Measurements from ENCODE around the gene NADSYN1.

Gene NADSYN1

DNA sequence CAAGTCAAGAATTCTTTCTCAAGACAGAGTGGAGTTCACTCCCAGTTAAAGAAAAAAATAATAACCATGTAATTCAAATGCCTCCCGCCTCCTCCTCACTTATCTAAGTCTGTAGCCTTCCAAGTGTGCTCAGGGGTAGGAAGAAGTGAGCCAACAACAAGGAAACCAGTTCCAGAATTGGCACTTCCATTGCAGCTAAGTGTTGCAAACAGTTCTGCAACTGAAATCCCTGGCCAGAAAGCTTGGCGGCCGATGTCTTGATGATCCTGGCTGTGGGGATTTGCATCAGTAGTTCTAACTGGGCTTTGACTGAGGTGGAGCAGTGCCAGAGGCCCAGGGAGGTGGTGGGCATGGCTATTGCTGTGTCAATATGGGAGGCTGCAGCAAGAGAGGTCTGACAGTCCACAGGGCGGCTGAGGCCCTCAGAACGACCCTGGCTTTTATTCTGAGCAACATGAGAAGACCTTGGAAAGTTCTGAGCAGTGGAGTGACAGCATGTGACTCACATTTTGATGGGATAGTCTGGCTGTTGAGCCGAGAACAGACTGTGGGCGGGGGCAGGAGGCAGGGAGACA lies 24.1 kb upstream of the NADSYN1 start:
- TF ChIP-seq GATA2 (IDR thresholded peaks at IDR 0.05; ENCODE audit: low read depth, low read length) (no peak), GATA3 (IDR thresholded peaks at IDR 0.05; ENCODE audit: low read depth, low read length) (no peak)

DNA sequence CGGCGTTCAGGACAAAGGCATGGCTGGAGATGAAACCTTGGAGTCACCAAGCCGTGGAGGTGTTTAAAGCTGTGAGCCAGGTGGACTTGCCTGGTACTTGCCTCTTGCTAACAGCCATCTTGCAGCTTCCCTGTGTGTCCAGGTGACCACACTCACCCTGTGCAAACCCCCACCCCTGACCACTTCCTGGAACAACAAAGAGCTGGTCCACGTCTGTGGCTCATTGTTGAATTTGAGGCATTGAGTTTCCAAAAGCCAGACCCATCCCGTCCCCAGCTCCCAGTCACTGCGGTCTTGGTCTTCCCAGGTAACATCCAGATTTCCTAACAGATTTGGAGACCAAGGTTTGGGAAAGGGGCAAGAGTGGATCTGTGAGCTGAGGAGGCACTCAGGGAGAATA lies 23.3 kb upstream of the NADSYN1 start:
- TF ChIP-seq GATA3 (IDR thresholded peaks at IDR 0.05; ENCODE audit: low read depth, low read length): no peak
- no peak for TF ChIP-seq GATA2 (IDR thresholded peaks at IDR 0.05; ENCODE audit: low read depth, low read length)

DNA sequence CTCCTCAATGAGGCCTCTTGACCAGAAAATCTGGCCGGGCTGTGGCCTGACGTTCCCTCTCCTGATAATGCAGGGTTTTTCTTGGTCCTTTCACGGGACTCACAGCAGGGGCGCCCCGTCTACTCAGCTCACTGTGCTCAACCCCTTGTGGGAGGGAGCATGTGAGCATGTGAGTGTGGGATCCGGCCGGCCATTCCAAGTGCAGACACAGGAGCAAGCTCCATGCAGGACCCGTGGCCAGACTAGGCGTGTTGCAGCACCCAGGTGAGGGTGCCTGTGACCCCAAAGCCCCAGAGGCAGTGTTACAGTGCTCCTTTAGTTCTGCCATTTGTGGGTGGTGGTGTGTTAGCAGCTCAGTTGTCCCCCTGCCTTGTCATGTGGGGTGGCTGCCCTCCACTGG lies 22.8 kb upstream of the NADSYN1 start:
- TF ChIP-seq GATA2 (IDR thresholded peaks at IDR 0.05; ENCODE audit: low read depth, low read length): no peak
- no peak for TF ChIP-seq GATA3 (IDR thresholded peaks at IDR 0.05; ENCODE audit: low read depth, low read length)

DNA sequence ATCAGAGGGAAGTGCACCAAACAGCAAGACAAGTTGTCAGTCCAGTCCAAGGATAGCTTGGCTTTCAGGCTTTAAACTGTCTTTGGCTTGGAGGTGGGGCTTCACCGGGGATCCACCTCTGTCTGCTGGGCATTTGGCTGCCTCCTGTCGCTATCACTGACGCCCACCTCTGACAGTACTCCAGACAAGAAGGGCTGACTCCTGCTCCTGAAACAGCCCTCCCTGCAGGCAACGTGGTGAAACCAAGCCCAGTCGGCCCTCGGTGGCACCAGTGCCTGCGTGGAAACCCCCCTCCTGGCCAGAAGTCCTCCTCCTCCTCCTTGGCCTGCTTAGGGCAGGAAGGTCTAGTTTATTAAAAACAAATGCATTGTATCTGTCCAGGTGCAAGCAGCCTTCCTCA lies 21.7 kb upstream of the NADSYN1 start:
- TF ChIP-seq GATA2 (IDR thresholded peaks at IDR 0.05; ENCODE audit: low read depth, low read length): no peak
- TF ChIP-seq GATA3 (IDR thresholded peaks at IDR 0.05; ENCODE audit: low read depth, low read length): no peak

DNA sequence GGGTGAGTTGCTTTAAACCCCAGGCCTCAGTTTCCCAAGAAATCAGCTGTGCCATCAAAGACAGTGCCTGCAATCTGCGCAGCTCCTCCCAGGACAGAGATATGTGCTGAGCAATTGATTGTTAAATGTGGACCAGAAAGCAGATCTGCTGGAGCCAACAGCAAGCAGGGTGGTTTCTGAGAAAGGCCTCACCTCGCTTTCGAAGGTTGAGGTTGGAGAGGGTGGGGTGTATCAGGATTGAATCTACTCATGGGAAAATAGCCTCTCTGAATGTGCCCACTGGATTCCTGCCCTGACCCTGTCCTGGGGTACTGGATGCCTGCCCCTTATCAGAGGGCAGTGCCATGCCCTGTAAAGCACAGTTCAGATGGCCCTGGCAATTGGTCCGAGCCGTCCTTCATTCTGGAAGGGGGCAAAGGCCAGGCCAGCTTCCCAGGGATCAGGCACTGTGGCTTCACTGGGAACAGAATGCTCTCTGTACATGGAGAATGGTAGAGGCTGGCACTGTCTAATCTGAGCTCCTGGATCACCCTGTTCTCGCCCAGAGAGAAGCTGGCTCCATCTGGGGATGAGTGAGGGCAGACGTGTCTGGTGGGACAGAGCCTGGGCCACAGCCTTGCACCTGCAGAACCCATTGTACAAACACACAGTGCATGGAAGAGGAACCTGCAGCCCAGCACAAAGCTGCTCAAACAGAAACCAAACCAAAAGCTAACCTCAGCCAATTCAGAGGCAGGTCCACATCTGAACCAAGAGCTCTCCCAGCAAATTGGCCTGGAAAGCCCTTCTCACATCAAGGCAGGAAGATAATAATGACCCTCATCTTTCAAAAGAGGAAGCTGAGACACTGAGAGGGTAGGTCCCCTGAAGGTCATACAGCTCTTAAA lies 20.0 kb upstream of the NADSYN1 start:
- no peak for TF ChIP-seq GATA3 (IDR thresholded peaks at IDR 0.05; ENCODE audit: low read depth, low read length)
- TF ChIP-seq GATA2 (IDR thresholded peaks at IDR 0.05; ENCODE audit: low read depth, low read length): no peak

DNA sequence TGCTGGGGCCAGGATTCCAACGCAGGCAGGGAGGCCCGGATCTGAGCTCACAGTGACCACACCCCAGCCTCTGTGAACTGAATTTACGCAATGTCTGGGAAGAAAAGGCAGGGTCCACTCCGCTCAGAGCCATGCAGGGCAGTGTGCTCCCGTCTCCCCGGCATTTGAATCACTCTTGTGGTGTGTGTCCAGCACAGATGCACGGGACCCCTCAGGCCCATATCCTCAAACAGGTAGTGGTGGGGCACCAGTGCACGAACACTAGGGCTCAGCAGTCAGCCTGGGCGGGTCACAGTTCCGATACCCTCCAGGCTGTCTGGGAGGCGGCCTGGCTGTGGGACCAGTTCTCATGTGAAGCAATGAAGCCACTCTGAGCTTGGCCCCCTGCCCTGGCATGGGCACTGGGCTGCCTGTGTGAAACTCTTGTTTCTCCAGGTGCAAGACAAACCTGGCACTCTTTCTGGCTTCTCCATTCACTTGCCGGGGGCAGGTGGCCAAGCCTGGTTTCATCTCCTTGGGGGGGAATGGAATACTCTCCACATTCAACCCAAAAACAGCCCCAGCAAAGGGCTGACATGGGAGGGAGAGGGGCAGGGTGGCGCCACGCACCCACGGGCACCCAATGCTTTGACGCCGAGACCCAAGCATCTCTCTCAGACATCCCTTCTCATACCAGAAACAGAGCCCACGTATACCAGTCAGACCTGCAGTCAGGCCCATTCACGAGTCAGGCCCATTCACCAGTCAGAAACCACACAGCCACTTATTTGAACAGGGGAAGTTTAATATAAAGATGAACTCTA lies 19.2 kb upstream of the NADSYN1 start:
- TF ChIP-seq GATA2 (IDR thresholded peaks at IDR 0.05; ENCODE audit: low read depth, low read length) (no peak), GATA3 (IDR thresholded peaks at IDR 0.05; ENCODE audit: low read depth, low read length) (no peak)

DNA sequence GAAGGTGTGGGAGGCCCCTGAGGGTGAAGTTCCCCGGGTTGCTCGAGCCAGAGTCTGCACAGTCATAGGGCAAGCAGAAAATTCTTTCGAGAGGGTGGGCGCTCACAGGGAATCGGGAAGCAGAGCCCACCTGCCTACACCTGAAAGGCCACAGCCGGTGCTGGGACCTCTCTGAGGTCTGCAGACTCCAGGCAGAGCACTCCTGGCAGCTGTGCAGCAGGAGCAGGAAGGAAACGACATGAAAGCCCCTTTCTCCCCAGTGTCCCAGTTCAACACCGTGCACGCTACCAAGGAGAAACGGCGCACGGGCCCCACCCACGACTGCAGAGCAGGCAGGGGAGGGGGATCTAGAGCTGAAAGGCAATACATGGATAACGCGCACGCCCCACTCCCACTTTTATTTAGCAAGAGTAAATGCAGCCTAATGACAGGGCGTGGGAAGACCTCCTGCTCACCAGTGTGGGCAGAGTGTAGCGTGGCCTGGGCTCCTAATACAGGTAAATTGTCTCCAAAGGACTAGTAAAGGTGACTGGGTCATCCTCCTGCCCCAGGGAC lies 18.4 kb upstream of the NADSYN1 start:
- TF ChIP-seq GATA2 (IDR thresholded peaks at IDR 0.05; ENCODE audit: low read depth, low read length) (no peak), GATA3 (IDR thresholded peaks at IDR 0.05; ENCODE audit: low read depth, low read length) (no peak)

DNA sequence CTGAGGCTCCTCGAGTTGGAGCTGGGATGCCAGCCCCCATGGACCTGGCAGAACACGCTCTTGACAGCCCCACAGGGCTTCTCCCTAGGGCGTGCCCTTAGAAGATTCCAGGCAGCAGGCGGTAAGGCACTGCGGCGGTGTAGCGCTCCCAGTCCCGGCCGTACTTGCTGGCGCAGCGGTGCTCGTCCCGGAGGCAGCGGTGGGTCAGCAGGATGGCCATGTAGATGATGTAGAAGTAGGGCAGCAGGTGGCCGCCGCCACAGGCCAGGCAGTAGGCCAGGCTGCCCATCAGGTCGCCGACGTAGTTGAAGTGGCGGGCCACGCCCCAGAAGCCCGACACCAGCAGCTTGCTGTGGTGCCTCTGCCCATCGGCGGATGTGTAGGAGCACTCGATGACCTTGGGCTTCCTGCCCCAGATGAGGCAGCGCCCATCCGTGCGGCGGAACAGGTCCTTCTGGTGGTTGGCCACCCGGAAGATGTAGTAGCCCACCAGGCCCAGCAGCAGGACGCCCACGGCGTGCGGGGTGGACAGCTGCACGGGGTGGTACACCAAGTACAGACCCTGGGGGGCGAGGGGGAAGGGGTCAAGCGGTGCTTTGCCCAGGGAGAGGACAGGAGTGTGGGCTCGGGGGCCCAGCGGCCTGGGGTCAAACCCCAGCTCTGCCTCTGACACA lies 17.6 kb upstream of the NADSYN1 start:
- TF ChIP-seq GATA3 (IDR thresholded peaks at IDR 0.05; ENCODE audit: low read depth, low read length) (no peak), GATA2 (IDR thresholded peaks at IDR 0.05; ENCODE audit: low read depth, low read length) (no peak)

DNA sequence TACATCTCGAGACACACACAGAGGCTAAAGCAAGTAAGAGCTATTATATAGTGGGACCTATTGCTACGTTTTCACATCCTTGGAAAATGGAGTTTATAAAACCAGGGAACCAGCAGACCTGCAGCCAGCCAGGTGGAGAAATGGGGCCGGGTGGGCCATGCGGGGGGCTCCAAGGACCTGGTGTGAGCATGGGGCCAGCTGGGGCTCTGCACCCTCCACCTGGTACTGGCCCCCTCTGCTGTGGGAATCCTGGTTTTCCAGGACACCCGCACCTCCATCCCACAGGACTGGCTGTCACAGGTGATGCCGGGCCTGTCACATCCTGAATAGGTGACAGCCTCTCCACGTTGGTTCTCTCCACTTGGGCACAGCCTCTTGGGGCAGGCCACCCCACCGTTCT lies 16.1 kb upstream of the NADSYN1 start:
- TF ChIP-seq GATA3 (IDR thresholded peaks at IDR 0.05; ENCODE audit: low read depth, low read length) (no peak), GATA2 (IDR thresholded peaks at IDR 0.05; ENCODE audit: low read depth, low read length) (no peak)

DNA sequence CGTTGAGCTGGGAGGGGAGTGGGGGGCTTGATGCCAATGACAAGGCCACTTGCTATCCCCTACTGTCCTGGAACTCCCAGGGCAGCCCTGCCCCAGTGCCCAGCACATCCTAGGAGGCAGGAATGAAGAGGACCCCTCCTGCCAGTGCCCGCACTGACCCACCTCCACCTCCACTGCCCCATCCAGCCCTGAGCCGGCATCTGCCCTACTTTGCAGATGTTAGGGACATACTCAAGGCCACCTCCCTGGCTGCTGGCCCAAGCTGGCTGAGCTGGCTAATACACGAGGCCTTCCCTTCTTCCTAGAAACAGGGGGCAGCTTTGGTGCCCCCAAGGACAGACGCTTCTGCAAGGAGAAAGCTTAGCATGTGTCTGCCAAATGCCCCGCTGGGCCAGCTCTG lies 15.6 kb upstream of the NADSYN1 start:
- TF ChIP-seq GATA2 (IDR thresholded peaks at IDR 0.05; ENCODE audit: low read depth, low read length): no peak
- TF ChIP-seq GATA3 (IDR thresholded peaks at IDR 0.05; ENCODE audit: low read depth, low read length): no peak

DNA sequence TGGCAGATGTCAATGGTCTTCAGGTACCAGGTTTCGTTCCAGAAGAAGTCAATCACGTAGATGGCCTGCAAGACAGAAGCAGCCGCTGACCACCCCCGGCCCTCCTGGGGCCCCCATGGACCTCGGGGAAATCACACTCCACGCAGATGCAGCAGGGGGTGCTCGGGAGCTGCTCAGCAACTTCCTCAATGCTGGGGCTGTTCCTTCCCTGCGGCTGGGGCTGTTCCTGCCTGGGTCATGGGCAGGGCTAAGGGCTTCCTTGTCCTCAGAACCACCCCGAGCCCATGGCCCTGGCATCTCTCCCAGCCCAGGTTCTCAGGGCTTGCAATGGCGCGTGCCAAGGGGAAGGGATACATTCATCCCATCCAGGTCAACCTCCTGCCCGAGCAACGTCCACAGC lies 15.1 kb upstream of the NADSYN1 start:
- no peak for TF ChIP-seq GATA3 (IDR thresholded peaks at IDR 0.05; ENCODE audit: low read depth, low read length)
- TF ChIP-seq GATA2 (IDR thresholded peaks at IDR 0.05; ENCODE audit: low read depth, low read length): no peak

DNA sequence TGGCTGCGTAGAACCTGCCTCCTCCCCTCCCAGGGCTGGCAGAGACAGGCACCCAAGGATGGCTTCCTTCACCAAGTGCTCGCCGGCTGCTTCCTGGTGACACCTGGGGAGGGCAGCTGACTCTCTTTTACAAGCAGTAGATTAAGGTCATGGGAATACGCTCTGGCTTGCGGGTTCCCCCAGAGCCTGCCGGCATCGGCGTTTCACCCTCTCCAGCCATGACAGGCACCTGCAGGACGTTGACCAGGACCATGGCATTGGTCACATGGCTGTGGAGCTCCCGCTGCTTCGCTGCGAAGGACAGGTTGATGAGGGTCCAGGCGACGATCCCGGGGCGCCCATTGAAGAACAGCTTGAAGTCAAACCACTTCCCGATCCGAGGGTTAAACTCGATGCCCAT lies 14.4 kb upstream of the NADSYN1 start:
- no peak for TF ChIP-seq GATA3 (IDR thresholded peaks at IDR 0.05; ENCODE audit: low read depth, low read length)
- TF ChIP-seq GATA2 (IDR thresholded peaks at IDR 0.05; ENCODE audit: low read depth, low read length): no peak

DNA sequence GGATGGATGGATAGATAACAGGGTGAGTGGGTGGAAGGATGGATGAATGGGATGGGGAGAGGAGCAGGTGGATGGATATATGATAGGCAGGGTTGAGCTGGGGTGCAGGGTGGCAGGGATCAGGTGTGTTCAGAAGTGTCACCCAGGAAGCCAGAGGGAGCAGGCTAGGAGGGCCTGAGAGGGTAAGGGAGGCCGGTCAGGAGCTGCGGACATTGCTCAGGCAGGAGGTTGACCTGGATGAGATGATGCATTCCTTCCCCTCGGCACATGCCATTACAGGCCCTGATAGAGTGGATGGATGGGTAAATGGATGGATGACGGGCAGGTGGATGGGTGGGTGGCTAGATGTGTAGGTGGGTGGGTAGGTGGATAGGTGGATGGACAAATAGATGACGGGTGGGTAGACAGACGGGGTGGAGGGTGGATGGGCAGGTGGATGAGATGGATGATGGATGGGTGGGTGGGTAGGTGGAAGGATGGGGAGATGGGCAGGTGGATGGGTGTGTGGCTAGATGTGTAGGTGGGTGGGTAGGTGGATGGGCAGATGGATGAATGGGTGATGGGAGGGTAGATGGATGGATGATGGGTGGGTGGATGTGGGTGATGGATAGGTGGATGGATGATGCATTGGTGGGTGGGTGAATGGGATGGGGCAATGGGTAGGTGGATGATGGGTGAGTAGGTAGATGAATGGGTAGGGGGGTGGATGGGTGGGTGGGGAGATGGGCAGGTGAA lies 12.8 kb upstream of the NADSYN1 start:
- no peak for TF ChIP-seq GATA3 (IDR thresholded peaks at IDR 0.05; ENCODE audit: low read depth, low read length)
- TF ChIP-seq GATA2 (IDR thresholded peaks at IDR 0.05; ENCODE audit: low read depth, low read length): no peak
